Smooth muscle cell (in vitro differentiated cells): Measurements from ENCODE around the gene TMEM114. TPM values are rescaled to one million over a fixed set of nuclear protein-coding genes. Genes with fewer than 3 reads are reported as not detected.

Source experiments
- DNase-seq: peaks from one replicate; lab custom pipeline; 2025; ENCODE audit not compliant: unreplicated experiment; lab: John Stamatoyannopoulos, UW
- H2AFZ ChIP-seq: fragments of 200-600 bp; sonication (generic); 2 replicates; pipeline ENCODE4 v1.6.0; 2016; ENCODE audit warnings: antibody characterized with exemption, low read depth, mild to moderate bottlenecking
- H3F3A ChIP-seq: fragments of 200-600 bp; sonication (generic); 2 replicates; pipeline ENCODE4 v1.6.0; 2017; ENCODE audit warnings: antibody characterized with exemption, low read depth
- H3K27ac ChIP-seq: fragments of 200-600 bp; sonication (generic); 2 replicates; pipeline ENCODE4 v1.5.1; 2016; ENCODE audit warnings: low read depth, mild to moderate bottlenecking
- H3K27me3 ChIP-seq: fragments of 200-600 bp; sonication (generic); 2 replicates; pipeline ENCODE4 v1.6.1; 2016; ENCODE audit warnings: low read depth, mild to moderate bottlenecking
- H3K36me3 ChIP-seq: fragments of 200-600 bp; sonication (generic); 2 replicates; pipeline ENCODE4 v1.5.1; 2016; ENCODE audit warnings: low read depth
- H3K4me1 ChIP-seq: fragments of 200-600 bp; sonication (generic); 2 replicates; pipeline ENCODE4 v1.5.1; 2016; ENCODE audit warnings: low read depth
- H3K4me2 ChIP-seq: fragments of 200-600 bp; sonication (generic); 2 replicates; pipeline ENCODE4 v1.6.0; 2016; ENCODE audit warnings: mild to moderate bottlenecking
- H3K4me3 ChIP-seq: fragments of 200-600 bp; sonication (generic); 2 replicates; pipeline ENCODE4 v1.5.1; 2016; ENCODE audit warnings: mild to moderate bottlenecking
- H3K79me2 ChIP-seq: fragments of 200-600 bp; sonication (generic); 2 replicates; pipeline ENCODE4 v1.6.0; 2016; ENCODE audit warnings: low read depth, mild to moderate bottlenecking
- H3K9ac ChIP-seq: fragments of 200-600 bp; sonication (generic); 2 replicates; pipeline ENCODE4 v1.6.0; 2016; ENCODE audit warnings: low read depth
- H3K9me3 ChIP-seq: fragments of 200-600 bp; sonication (generic); replicated peaks from 2 replicates; pipeline ENCODE4 v1.5.1; 2016; ENCODE audit warnings: low read depth
- H4K20me1 ChIP-seq: fragments of 200-600 bp; sonication (generic); 2 replicates; pipeline ENCODE4 v1.6.0; 2016; ENCODE audit warnings: low read depth
- CTCF ChIP-seq: fragments of 200-600 bp; sonication (generic); IDR thresholded peaks from 2 replicates; pipeline ENCODE4 v1.5.1; 2017; ENCODE audit warnings: borderline replicate concordance, mild to moderate bottlenecking, antibody characterized with exemption; ENCODE audit not compliant: insufficient read depth, poor library complexity, severe bottlenecking
- WGBS: methylation state at CpG from one replicate; pipeline ENCODE4 v1.1.7; 2016; ENCODE audit warnings: low lambda C conversion rate; 5-methylcytosine and 5-hydroxymethylcytosine counted together
- polyA plus RNA-seq: library from polyadenylated mRNA; unstranded; fragments of >200 nt; fragmentation: Nextera tagmentation; extraction: Ambion mirVana; gene quantifications from 2 replicates; pipeline ENCODE4 v1.2.1, GENCODE V29; 2016
- total RNA-seq: library from RNA; depleted of rRNA; stranded (reverse); fragments of >200 nt; gene quantifications from 2 replicates; pipeline ENCODE4 v1.2.3, GENCODE V29; 2014

Gene TMEM114
- total and polyA plus RNA-seq, 2 experiments from 2014 or later, result not detected

GRCh38 chr16:8519643-8520042 lies 70.7 kb downstream of the TMEM114 start:
- 84% methylated on average over 4 of the region's 5 CpGs for WGBS
- Histone ChIP-seq H3K79me2 (no peaks in the 10 kb centered on the region), H3K9ac (no peak overlapping the region), H3K4me2 (no peak overlapping the region), H3K36me3 (no peaks in the 10 kb centered on the region), H3K27me3 (peaks cover 6% of the 10 kb centered on the region), H3K9me3 (no peaks in the 10 kb centered on the region), H3K27ac (no peak overlapping the region), H3K4me1 (no peaks in the 10 kb centered on the region), H2AFZ (no peak overlapping the region), H4K20me1 (no peaks in the 10 kb centered on the region), H3F3A (no peaks in the 10 kb centered on the region), H3K4me3 (no peak overlapping the region)
- TF ChIP-seq CTCF, result no peak
- no peak for DNase-seq

Other genes starting within 250 kb of the TMEM114 start
- 19.2 and 21.2 TPM in 2 replicates for gene METTL22, start 31.2 kb upstream of the TMEM114 start, total RNA-seq
- gene METTL22, start 31.2 kb upstream of the TMEM114 start, polyA plus RNA-seq, result 33.0 and 37.4 TPM in 2 replicates
- 9.2 and 11.9 TPM in 2 replicates for gene ABAT, start 84.1 kb upstream of the TMEM114 start, total RNA-seq
- 10.6 and 11.3 TPM in 2 replicates for gene ABAT, start 84.1 kb upstream of the TMEM114 start, polyA plus RNA-seq
- 1.1 and 1.3 TPM in 2 replicates for gene TMEM186, start 207.1 kb upstream of the TMEM114 start, total RNA-seq
- 9.7 and 10.6 TPM in 2 replicates for gene TMEM186, start 207.1 kb upstream of the TMEM114 start, polyA plus RNA-seq
- 31.4 and 47.5 TPM in 2 replicates for gene PMM2, start 207.3 kb upstream of the TMEM114 start, total RNA-seq
- 33.5 and 40.6 TPM in 2 replicates for gene PMM2, start 207.3 kb upstream of the TMEM114 start, polyA plus RNA-seq